ENCODE measurements around the gene TXNRD1. TPM values are rescaled to one million over a fixed set of nuclear protein-coding genes. Genes with fewer than 3 reads are reported as not detected.

TXNRD1 gene
- total RNA-seq, 1 donor from 2014 or later, result 72.0 TPM

GRCh38 chr12:104357421-104357952 is 141.9 kb downstream of the TXNRD1 start:
- Mint-ChIP-seq H3K36me3 (ENCODE audit: low read depth) (peaks cover under 1% of the 10 kb centered on the region), H3K9me3 (peaks cover 2% of the 10 kb centered on the region), H3K4me1 (no peaks in the 10 kb centered on the region), H3K4me3 (no peak overlapping the region), H3K27ac (no peak overlapping the region), H3K27me3 (no peaks in the 10 kb centered on the region)
- ChIA-PET POLR2A (no interaction called here), CTCF (interaction anchor here (1.2 to 1.5 kb wide), 2 partner anchors 141 to 142 kb away, joined by 3 to 4 read pairs; partner anchors contain the start of gene TXNRD1)
- DNase-seq (no peak), ATAC-seq (ENCODE audit: low read depth) (no peak)
- intact Hi-C loops (cut with micrococcal nuclease), result loop anchor here (5.0 kb wide), 1 partner anchor 295 kb away; the partner anchor contains the start of gene HCFC2
- no peak for TF ChIP-seq CTCF (IDR thresholded peaks at IDR 0.05)

DNA sequence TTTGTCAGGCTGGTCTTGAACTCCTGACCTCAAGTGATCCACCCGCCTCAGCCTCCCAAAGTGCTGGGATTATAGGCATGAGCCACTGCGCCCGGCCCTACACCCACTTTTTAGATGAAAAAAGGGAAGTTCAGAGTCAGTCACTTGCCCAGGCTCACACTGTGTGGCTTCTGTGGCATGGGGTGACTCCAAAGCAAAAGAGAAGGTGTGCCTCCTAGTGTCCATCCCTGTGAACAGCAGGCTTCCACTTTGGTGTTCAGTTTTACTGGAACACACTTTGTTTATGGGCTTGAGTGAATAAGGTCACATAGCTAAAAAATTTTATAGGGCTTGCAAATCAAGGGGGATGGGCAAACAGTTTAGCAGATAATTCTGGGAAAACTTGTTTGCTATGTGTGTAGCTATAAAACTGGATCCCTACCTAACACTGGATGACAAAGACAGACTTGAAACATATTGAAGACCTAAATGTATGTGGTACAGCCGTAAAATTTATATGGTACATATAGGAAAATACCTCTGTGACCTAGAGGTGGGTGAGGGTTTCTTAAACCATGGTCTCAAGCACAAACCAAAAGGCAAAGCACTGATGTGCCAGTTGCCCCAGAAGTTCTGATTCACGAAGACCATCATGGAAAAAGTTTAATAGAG is 142.9 kb downstream of the TXNRD1 start:
- no peaks in the 10 kb centered on the region for H3K27me3 Mint-ChIP-seq
- ATAC-seq (ENCODE audit: low read depth) (peak; percentile 98), DNase-seq (peak; percentile 35)
- TF ChIP-seq CTCF (IDR thresholded peaks at IDR 0.05), result no peak
- H3K27ac Mint-ChIP-seq, result peak overlapping the region; percentile 8
- ChIA-PET POLR2A (interaction anchor here (0.5 kb wide), 1 partner anchor 173 kb away, joined by 3 read pairs; no protein-coding TSS in a partner anchor), CTCF (interaction anchor here (0.9 to 1.5 kb wide), 7 partner anchors 11 to 518 kb away, joined by 3 to 4 read pairs (median 3); no protein-coding TSS in a partner anchor)
- no peaks in the 10 kb centered on the region for H3K36me3 Mint-ChIP-seq (ENCODE audit: low read depth)
- peaks cover 2% of the 10 kb centered on the region for H3K9me3 Mint-ChIP-seq
- intact Hi-C loops (cut with micrococcal nuclease), result loop anchor here (1.0 to 5.0 kb wide), 4 partner anchors 143 to 695 kb away; partner anchors contain the start of genes HCFC2 and TXNRD1
- H3K4me3 Mint-ChIP-seq, result no peak overlapping the region
- no peaks in the 10 kb centered on the region for H3K4me1 Mint-ChIP-seq

DNA sequence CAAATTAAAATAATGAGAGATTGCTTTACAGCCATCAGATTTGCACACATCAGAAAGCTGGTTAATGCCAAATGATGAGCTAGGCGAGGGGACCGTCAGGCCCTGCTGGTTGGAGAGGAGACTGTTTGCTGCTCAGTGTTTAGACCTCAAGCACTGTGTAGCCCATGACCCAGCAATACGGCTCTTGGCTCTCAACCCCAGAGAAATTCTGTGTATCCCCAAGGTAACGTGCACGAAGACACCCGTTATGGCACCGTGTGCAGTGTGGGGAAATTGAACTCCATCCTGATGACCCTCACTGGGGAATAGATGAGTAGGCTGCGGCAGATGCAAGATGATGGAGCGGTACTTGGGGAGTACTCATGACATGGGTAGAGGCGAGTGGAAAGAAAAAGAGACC is 143.6 kb downstream of the TXNRD1 start:
- H3K27ac Mint-ChIP-seq, result no peak overlapping the region
- DNase-seq, result no peak
- H3K27me3 Mint-ChIP-seq, result no peaks in the 10 kb centered on the region
- H3K4me3 Mint-ChIP-seq, result no peak overlapping the region
- H3K9me3 Mint-ChIP-seq, result peaks cover 2% of the 10 kb centered on the region
- CTCF ChIA-PET, result interaction anchor here (1.5 kb wide), 2 partner anchors 142 to 143 kb away, joined by 3 to 4 read pairs; no protein-coding TSS in a partner anchor
- no peak for TF ChIP-seq CTCF (IDR thresholded peaks at IDR 0.05)
- no peaks in the 10 kb centered on the region for H3K36me3 Mint-ChIP-seq (ENCODE audit: low read depth)
- intact Hi-C loops (cut with micrococcal nuclease), result loop anchor here (5.0 kb wide), 1 partner anchor 297 kb away; the partner anchor contains the start of gene HCFC2
- H3K4me1 Mint-ChIP-seq, result no peaks in the 10 kb centered on the region
- ATAC-seq (ENCODE audit: low read depth), result no peak
- POLR2A ChIA-PET, result no interaction called here

- TF ChIP-seq CTCF (IDR thresholded peaks at IDR 0.05), result no peak
- ChIA-PET POLR2A (no interaction called here), CTCF (no interaction called here)
- intact Hi-C loops (cut with micrococcal nuclease), result no loop called here
- DNase-seq (no peak), ATAC-seq (ENCODE audit: low read depth) (no peak)
- Mint-ChIP-seq H3K4me1 (no peaks in the 10 kb centered on the region), H3K27me3 (no peaks in the 10 kb centered on the region), H3K27ac (no peak overlapping the region), H3K9me3 (peaks cover 2% of the 10 kb centered on the region), H3K4me3 (no peak overlapping the region), H3K36me3 (ENCODE audit: low read depth) (no peaks in the 10 kb centered on the region)
Observed at GRCh38 chr12:104360157-104360556, 144.6 kb downstream of the TXNRD1 start.

GRCh38 chr12:104360983-104361707 is 145.6 kb downstream of the TXNRD1 start:
- ATAC-seq (ENCODE audit: low read depth), result no peak
- ChIA-PET POLR2A (no interaction called here), CTCF (no interaction called here)

More at GRCh38 chr12:104360983-104361707, 145.6 kb downstream of the TXNRD1 start:
- Mint-ChIP-seq H3K9me3 (peaks cover 2% of the 10 kb centered on the region), H3K4me3 (no peak overlapping the region), H3K4me1 (no peaks in the 10 kb centered on the region), H3K36me3 (ENCODE audit: low read depth) (no peaks in the 10 kb centered on the region), H3K27ac (no peak overlapping the region), H3K27me3 (no peaks in the 10 kb centered on the region)
- DNase-seq, result no peak
- no peak for TF ChIP-seq CTCF (IDR thresholded peaks at IDR 0.05)
- intact Hi-C loops (cut with micrococcal nuclease), result no loop called here

All from activated B cell treated with CpG ODN at 0.5 μM for 24 hours (primary cell).